Measurements from ENCODE around the gene RASA3. TPM values are rescaled to one million over a fixed set of nuclear protein-coding genes. Genes with fewer than 3 reads are reported as not detected.
"Not testable (repeated sequence)": the region's sequence is repeated elsewhere in the genome, so short reads cannot be mapped to it uniquely, and the experiment has no call there.

Gene RASA3
- total RNA-seq, 2 donors from 2014 or later: 10.2 to 13.2 TPM

DNA sequence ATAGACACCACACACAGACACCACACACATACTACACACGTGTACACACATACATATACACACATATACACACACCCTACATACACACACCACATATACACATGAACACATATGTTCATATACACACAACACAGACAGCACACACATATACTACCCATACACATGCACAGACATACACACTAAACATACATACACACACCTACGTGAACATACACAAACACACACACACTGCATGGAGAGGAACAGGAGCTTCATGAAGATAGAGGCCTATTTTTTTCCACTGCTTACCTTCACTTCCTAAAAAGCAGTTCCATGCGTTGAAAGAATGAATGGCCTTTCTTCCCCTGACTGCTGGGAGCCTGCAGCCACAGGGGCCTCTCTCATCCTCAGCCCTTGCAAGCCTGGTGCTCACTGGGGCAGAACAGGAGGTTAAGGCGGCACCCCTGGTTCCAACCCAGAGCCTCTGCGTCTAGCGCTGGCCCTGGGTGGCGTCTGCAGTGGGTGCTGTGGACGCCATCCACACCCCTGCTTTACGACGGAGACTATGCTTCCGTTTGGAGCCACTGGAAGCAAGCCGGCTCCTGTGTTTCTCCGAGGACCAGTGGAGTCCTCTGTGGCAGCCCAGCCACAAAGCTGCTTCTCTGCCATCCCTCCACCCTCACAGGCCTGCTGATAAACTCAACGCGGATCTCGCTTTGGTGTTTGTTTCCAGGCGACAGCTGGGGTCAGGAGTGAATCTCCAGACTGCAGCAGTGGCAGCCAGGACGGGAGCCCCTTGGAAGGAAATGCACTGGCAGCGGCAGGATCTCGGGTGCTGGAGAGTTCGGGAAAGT lies 1.9 kb upstream of the RASA3 start:
- no peak overlapping the region for H3K4me3 ChIP-seq
- no peaks in the 10 kb centered on the region for H3K9me3 ChIP-seq
- H3K27ac ChIP-seq: peak overlapping the region in 1 of 2 donors; percentile 24
- peaks cover 0 to 31% of the 10 kb centered on the region in 2 donors for H3K4me1 ChIP-seq
- no peaks in the 10 kb centered on the region for H3K27me3 ChIP-seq
- no peak for DNase-seq (ENCODE audit: low spot score)
- no peak for TF ChIP-seq CTCF (IDR thresholded peaks at IDR 0.05)
- no peaks in the 10 kb centered on the region for H3K36me3 ChIP-seq

GRCh38 chr13:114133552-114133951 lies 1.1 kb upstream of the RASA3 start:
- peaks cover 0 to 39% of the 10 kb centered on the region in 2 donors for H3K4me1 ChIP-seq
- H3K27me3 ChIP-seq; H3K4me3 ChIP-seq; DNase-seq (ENCODE audit: low spot score); H3K27ac ChIP-seq; H3K36me3 ChIP-seq; H3K9me3 ChIP-seq: not testable (repeated sequence)

DNA sequence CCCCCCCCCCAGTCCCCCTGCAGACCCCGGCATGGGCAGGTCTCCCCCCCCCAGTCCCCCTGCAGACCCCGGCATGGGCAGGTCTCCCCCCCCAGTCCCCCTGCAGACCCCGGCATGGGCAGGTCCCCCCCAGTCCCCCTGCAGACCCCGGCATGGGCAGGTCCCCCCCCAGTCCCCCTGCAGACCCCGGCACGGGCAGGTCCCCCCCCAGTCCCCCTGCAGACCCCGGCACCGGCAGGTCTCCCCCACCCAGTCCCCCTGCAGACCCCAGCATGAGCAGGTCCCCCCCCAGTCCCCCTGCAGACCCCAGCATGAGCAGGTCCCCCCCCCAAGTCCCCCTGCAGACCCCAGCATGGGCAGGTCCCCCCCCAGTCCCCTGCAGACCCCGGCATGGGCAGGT lies 703 bp upstream of the RASA3 start:
- not testable (repeated sequence) for H3K9me3 ChIP-seq; DNase-seq (ENCODE audit: low spot score); H3K27me3 ChIP-seq; H3K27ac ChIP-seq; H3K36me3 ChIP-seq
- Histone ChIP-seq H3K4me3 (peak overlapping the region in 1 of 2 donors; percentile 89), H3K4me1 (peaks cover 0 to 43% of the 10 kb centered on the region in 2 donors)

DNA sequence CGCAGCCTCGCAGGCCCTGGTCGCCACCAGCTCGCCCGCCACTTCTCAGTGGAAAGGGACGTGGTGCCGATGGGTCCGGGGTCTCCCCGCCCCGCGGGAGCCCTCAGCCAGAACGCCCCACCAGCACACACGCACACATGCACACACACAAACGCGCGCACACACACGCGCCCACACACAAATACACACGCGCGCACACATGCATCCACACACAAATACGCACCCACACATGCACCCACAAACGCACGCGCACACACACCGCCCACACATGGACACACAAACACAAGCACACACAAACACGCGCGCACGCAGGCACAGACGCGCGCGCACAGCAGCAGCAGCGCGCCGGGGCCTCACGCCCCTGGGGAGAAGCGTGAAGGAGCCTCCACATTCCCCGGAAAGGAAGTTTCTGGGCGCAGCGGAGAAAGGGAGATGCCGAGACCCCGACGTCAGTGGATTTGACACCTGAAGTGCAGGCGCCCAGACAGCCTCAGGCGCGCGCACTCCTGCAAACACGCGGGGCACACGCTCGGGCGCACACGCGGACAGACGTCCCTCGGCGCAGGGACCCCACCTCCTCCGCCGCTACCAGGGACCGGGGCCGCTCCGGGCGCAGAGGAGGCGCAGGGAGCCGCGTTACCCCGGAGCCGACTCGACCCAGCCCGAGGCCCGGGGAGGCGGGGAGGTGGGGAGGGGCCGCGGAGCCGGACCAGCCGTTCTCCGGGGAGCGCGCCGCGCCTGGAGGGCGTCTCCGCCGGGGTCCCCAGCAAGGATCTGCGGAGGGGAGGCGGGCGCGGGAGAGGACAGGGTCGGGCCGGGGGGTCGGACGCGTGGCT lies 622 bp downstream of the RASA3 start:
- peak; percentile 56 for DNase-seq (ENCODE audit: low spot score)
- TF ChIP-seq CTCF (IDR thresholded peaks at IDR 0.05): no peak
- H3K4me1 ChIP-seq: peaks cover 0 to 56% of the 10 kb centered on the region in 2 donors

GRCh38 chr13:114130837-114131582 lies 1.4 kb downstream of the RASA3 start:
- DNase-seq (ENCODE audit: low spot score): peak; percentile 71
- no peaks in the 10 kb centered on the region for H3K36me3 ChIP-seq
- peaks cover 0 to 60% of the 10 kb centered on the region in 2 donors for H3K4me1 ChIP-seq
- H3K27me3 ChIP-seq: no peaks in the 10 kb centered on the region
- TF ChIP-seq CTCF (IDR thresholded peaks at IDR 0.05): no peak
- H3K4me3 ChIP-seq: peak overlapping the region; percentile 89 to 96
- peak overlapping the region; percentile 85 to 88 for H3K27ac ChIP-seq
- no peaks in the 10 kb centered on the region for H3K9me3 ChIP-seq

More for the DNA sequence above, 622 bp downstream of the RASA3 start:
- H3K36me3 ChIP-seq: no peaks in the 10 kb centered on the region
- no peaks in the 10 kb centered on the region for H3K9me3 ChIP-seq
- H3K27ac ChIP-seq: peak overlapping the region; percentile 85 to 88
- peak overlapping the region; percentile 89 to 96 for H3K4me3 ChIP-seq
- H3K27me3 ChIP-seq: no peaks in the 10 kb centered on the region

- Histone ChIP-seq H3K36me3 (no peaks in the 10 kb centered on the region), H3K27me3 (no peaks in the 10 kb centered on the region), H3K27ac (peak overlapping the region; percentile 85 to 88), H3K4me1 (peaks cover 0 to 60% of the 10 kb centered on the region in 2 donors), H3K9me3 (no peaks in the 10 kb centered on the region), H3K4me3 (peak overlapping the region; percentile 89 to 96)
- no peak for DNase-seq (ENCODE audit: low spot score)
- TF ChIP-seq CTCF (IDR thresholded peaks at IDR 0.05): no peak
These were observed 2.1 kb downstream of the RASA3 start for GRCh38 chr13:114130131-114130836.

Data from right atrium auricular region (tissue), 2 donors.